HepG2 (cell line): ENCODE results near the gene ZCCHC4. TPM values are rescaled to one million over a fixed set of nuclear protein-coding genes. Genes with fewer than 3 reads are reported as not detected.

ENCODE experiments used
- ATAC-seq: fragments of 200-7000 bp; cut with Tn5 transposase; 3 replicates; pipeline ENCODE4 v1.9.1; 2020; ENCODE audit warnings: mild to moderate bottlenecking, moderate library complexity
- BruUV-seq: library from RNA; stranded (reverse); fragments of 400-500 nt; replicated peaks from 2 replicates; lab custom pipeline; 2021; lab: Mats Ljungman, UMichigan
- CTCF ChIA-PET: fragments of 300-600 bp; formaldehyde crosslinking; extraction: SDS; loops from one replicate; lab custom pipeline; 2021; ENCODE audit warnings: low total read pairs, inconsistent platforms, low intra/inter-chr PET ratio; lab: Yijun Ruan, JAX
- POLR2A ChIA-PET: fragments of 350-600 bp; sonication (Branson Sonifier 250); formaldehyde crosslinking; loops from one replicate; lab custom pipeline; 2020; ENCODE audit warnings: antibody characterized with exemption, inconsistent platforms; lab: Yijun Ruan, JAX
- DNase-seq: peaks from one replicate; pipeline ENCODE4 v3.0.0-alpha.2; 2015; ENCODE audit warnings: low spot score
- FAIRE-seq: peaks from 3 replicates; lab custom pipeline; 2011; peaks lifted over from hg19 to GRCh38; lab: Jason Lieb, UNC
- H2AFZ ChIP-seq: one replicate; pipeline ENCODE4 v1.6.1; 2011; ENCODE audit warnings: low read length, inconsistent platforms
- H3K27ac ChIP-seq: fragments of 300-600 bp; 3 replicates; pipeline ENCODE4 v1.8.0; 2011; ENCODE audit warnings: mixed run types, mild to moderate bottlenecking, mixed read lengths, low read length, inconsistent platforms; ENCODE audit not compliant: insufficient read depth; ENCODE audit errors: extremely low read length
- H3K27me3 ChIP-seq, 2 experiments: fragments of 200-600 bp in 1 of 2; 2 replicates in 1 of 2; 3 replicates in 1 of 2; pipeline versions ENCODE4 v1.6.0 to v1.8.0; 2011; ENCODE audit warnings: low read length in 2 of 2, mild to moderate bottlenecking in 2 of 2, moderate library complexity in 2 of 2, inconsistent platforms in 1 of 2; ENCODE audit not compliant: insufficient read depth in 2 of 2, control insufficient read depth in 1 of 2
- H3K36me3 ChIP-seq, 2 experiments: fragments of 200-600 bp in 1 of 2; replicated peaks in 1 of 2; 2 replicates in 1 of 2; 3 replicates in 1 of 2; pipeline versions ENCODE4 v1.5.1 to v1.8.0; 2011; ENCODE audit warnings: low read length in 2 of 2, inconsistent platforms in 1 of 2; ENCODE audit not compliant: insufficient read depth in 2 of 2, control insufficient read depth in 1 of 2
- H3K4me1 ChIP-seq: 2 replicates; pipeline ENCODE4 v1.5.1; 2012; ENCODE audit warnings: low read length, inconsistent platforms; ENCODE audit not compliant: insufficient read depth
- H3K4me2 ChIP-seq: 2 replicates; pipeline ENCODE4 v1.6.0; 2011; ENCODE audit warnings: low read depth, low read length, inconsistent platforms
- H3K4me3 ChIP-seq, 3 experiments: fragments of 200-600 bp in 1 of 3; sonication (generic), shearing (Covaris generic) in 1 of 3; replicated peaks in 1 of 3; 2 replicates each; pipeline ENCODE4 v1.5.1; 2011 to 2016; ENCODE audit warnings: low read length in 3 of 3, inconsistent platforms in 2 of 3, low read depth in 2 of 3, mild to moderate bottlenecking in 2 of 3, control low read depth in 1 of 3, mixed read lengths in 1 of 3; ENCODE audit not compliant: insufficient read depth in 1 of 3
- H3K79me2 ChIP-seq: one replicate; pipeline ENCODE4 v1.6.1; 2011; ENCODE audit warnings: low read length, inconsistent platforms; ENCODE audit not compliant: insufficient read depth
- H3K9ac ChIP-seq: 2 replicates; pipeline ENCODE4 v1.6.0; 2011; ENCODE audit warnings: mild to moderate bottlenecking, low read depth, low read length, inconsistent platforms; ENCODE audit not compliant: insufficient read depth
- H3K9me3 ChIP-seq: 2 replicates; pipeline ENCODE4 v1.5.1; 2012; ENCODE audit warnings: mild to moderate bottlenecking, low read length
- H4K20me1 ChIP-seq: 2 replicates; pipeline ENCODE4 v1.6.0; 2011; ENCODE audit warnings: inconsistent platforms, mild to moderate bottlenecking, low read length, moderate library complexity; ENCODE audit not compliant: insufficient read depth
- AGO2 ChIP-seq: fragments of 200-400 bp; formaldehyde crosslinking; optimal IDR thresholded peaks from 2 replicates; pipeline ENCODE3; 2017; ENCODE audit warnings: mild to moderate bottlenecking, low read depth, low read length, moderate library complexity
- ARID2 ChIP-seq: sonication (generic); formaldehyde crosslinking; IDR thresholded peaks from 2 replicates; pipeline ENCODE4 v1.8.1; 2022; ENCODE audit warnings: mild to moderate bottlenecking, missing genetic modification reagents, borderline replicate concordance
- ATF1 ChIP-seq: IDR thresholded peaks from 2 replicates; pipeline ENCODE4 v1.6.1; 2016; ENCODE audit warnings: mild to moderate bottlenecking, control low read depth
- CBFB ChIP-seq: sonication (generic); formaldehyde crosslinking; IDR thresholded peaks from 2 replicates; pipeline ENCODE4 v1.4.0; 2020; ENCODE audit warnings: missing genetic modification reagents
- EED ChIP-seq: sonication (generic); formaldehyde crosslinking; IDR thresholded peaks from 2 replicates; pipeline ENCODE4 v1.5.0; 2020; ENCODE audit warnings: mild to moderate bottlenecking, missing genetic modification reagents
- HOXA5 ChIP-seq: sonication (generic); formaldehyde crosslinking; IDR thresholded peaks from 2 replicates; pipeline ENCODE4 v1.4.0; 2020; ENCODE audit warnings: missing genetic modification reagents
- KAT2B ChIP-seq: fragments of 150-350 bp; IDR thresholded peaks from 2 replicates; pipeline ENCODE4 v1.6.1; 2014; ENCODE audit warnings: low read depth, low read length, borderline replicate concordance
- MED8 ChIP-seq: sonication (generic); formaldehyde crosslinking; IDR thresholded peaks from 2 replicates; pipeline ENCODE4 v1.8.1; 2023; ENCODE audit warnings: mild to moderate bottlenecking, missing genetic modification reagents; ENCODE audit not compliant: insufficient replicate concordance
- PHB2 ChIP-seq: fragments of 450-650 bp; IDR thresholded peaks from 2 replicates; pipeline ENCODE4 v1.6.1; 2018; ENCODE audit not compliant: partially characterized antibody
- ZFP36 ChIP-seq: fragments of 150-350 bp; IDR thresholded peaks from 2 replicates; pipeline ENCODE4 v1.6.1; 2018; ENCODE audit warnings: borderline replicate concordance, low read length, low read depth; ENCODE audit not compliant: partially characterized antibody
- ZNF180 ChIP-seq: sonication (generic); formaldehyde crosslinking; IDR thresholded peaks from 2 replicates; pipeline ENCODE4 v1.4.0; 2020; ENCODE audit warnings: low read depth, missing genetic modification reagents, borderline replicate concordance
- ZNF337 ChIP-seq: sonication (generic); formaldehyde crosslinking; IDR thresholded peaks from 2 replicates; pipeline ENCODE4 v1.5.1; 2020; ENCODE audit warnings: missing genetic modification reagents, low read depth, mild to moderate bottlenecking, borderline replicate concordance
- ZNF383 ChIP-seq: sonication (generic); formaldehyde crosslinking; IDR thresholded peaks from 2 replicates; pipeline ENCODE4 v1.4.0; 2020; ENCODE audit warnings: missing genetic modification reagents, mild to moderate bottlenecking, borderline replicate concordance
- ZNF468 ChIP-seq: sonication (generic); formaldehyde crosslinking; IDR thresholded peaks from 2 replicates; pipeline ENCODE4 v1.8.0; 2022; ENCODE audit warnings: mild to moderate bottlenecking, moderate library complexity, missing genetic modification reagents
- WGBS: methylation state at CpG from one replicate; pipeline ENCODE4 v1.1.6; 2017; ENCODE audit warnings: low lambda C conversion rate; 5-methylcytosine and 5-hydroxymethylcytosine counted together
- in situ Hi-C: cut with HindIII; loops from 2 replicates; pipeline ENCODE4 v1.10.0; 2017; ENCODE audit warnings: low pct_unique_long_range_greater_than_20kb; ENCODE audit not compliant: extremely low pct_ligation_motif_present
- intact Hi-C: fragments of 100-400 bp; cut with micrococcal nuclease; formaldehyde crosslinking; loops from one replicate; pipeline ENCODE4 v1.10.0; 2022; ENCODE audit not compliant: unreplicated experiment
- polyA plus RNA-seq, 8 experiments: library from polyadenylated mRNA; depleted of rRNA in 3 of 8; stranded (reverse) in 7 of 8; unstranded in 1 of 8; fragments of >200 nt; fragmentation: Illumina TruSeq in 4 of 8; extraction: Trizol in 4 of 8; gene quantifications; 2 replicates each; pipeline versions ENCODE4 v1.2.1 to v1.2.3, GENCODE V29; 2011 to 2016; ENCODE audit warnings: low read depth in 4 of 8, missing spikeins in 1 of 8, mixed read lengths in 1 of 8; ENCODE audit not compliant: insufficient read depth in 1 of 8
- total RNA-seq, 5 experiments: library from RNA; depleted of rRNA; stranded (reverse); fragments of >200 nt; fragmentation: Illumina TruSeq; extraction: Trizol; gene quantifications; 2 replicates each; pipeline ENCODE4 v1.2.3, GENCODE V29; 2016; ENCODE audit warnings: low read depth in 1 of 5
- TF ChIP-seq, protein P1 (sequence below): sonication (generic); formaldehyde crosslinking; IDR thresholded peaks from 2 replicates; pipeline ENCODE4 v1.5.0; 2020; ENCODE audit warnings: mild to moderate bottlenecking, low read depth, missing genetic modification reagents, borderline replicate concordance
- TF ChIP-seq, protein P2 (sequence below): sonication (generic); formaldehyde crosslinking; IDR thresholded peaks from 2 replicates; pipeline ENCODE4 v1.4.0; 2020; ENCODE audit warnings: mild to moderate bottlenecking, missing genetic modification reagents
- TF ChIP-seq, protein P3 (sequence below): sonication (generic); formaldehyde crosslinking; IDR thresholded peaks from 2 replicates; pipeline ENCODE4 v1.8.1; 2023; ENCODE audit warnings: mild to moderate bottlenecking, missing genetic modification reagents, borderline replicate concordance

The ZCCHC4 gene
- total and polyA plus RNA-seq, 2 of the 13 experiments (the other 11 are each of a cell fraction or from before 2014, with no cell fraction given), result 13.2 to 15.0 TPM

GRCh38 chr4:25321703-25322102, 9.1 kb downstream of the ZCCHC4 start:
- POLR2A ChIA-PET, result no interaction called here
- FAIRE-seq (no peak), DNase-seq (no peak)
- no peaks in the 10 kb centered on the region for H3K4me1 ChIP-seq
- WGBS, result 98% methylated on average over 3 of the region's 3 CpGs
- TF ChIP-seq MED8 (no peak), AGO2 (no peak), ATF1 (CRISPR knock-in tag) (no peak), ZNF468 (no peak), ARID2 (CRISPR knock-in tag) (no peak), EED (CRISPR knock-in tag) (no peak), KAT2B (no peak), HOXA5 (no peak), ZNF180 (CRISPR knock-in tag) (no peak), ZFP36 (no peak), CBFB (CRISPR knock-in tag) (no peak), PHB2 (no peak), ZNF383 (no peak), ZNF337 (CRISPR knock-in tag) (no peak)
- TF ChIP-seq, protein P1, sequence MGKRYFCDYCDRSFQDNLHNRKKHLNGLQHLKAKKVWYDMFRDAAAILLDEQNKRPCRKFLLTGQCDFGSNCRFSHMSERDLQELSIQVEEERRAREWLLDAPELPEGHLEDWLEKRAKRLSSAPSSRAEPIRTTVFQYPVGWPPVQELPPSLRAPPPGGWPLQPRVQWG (CRISPR knock-in tag), result no peak
- TF ChIP-seq, protein P2, sequence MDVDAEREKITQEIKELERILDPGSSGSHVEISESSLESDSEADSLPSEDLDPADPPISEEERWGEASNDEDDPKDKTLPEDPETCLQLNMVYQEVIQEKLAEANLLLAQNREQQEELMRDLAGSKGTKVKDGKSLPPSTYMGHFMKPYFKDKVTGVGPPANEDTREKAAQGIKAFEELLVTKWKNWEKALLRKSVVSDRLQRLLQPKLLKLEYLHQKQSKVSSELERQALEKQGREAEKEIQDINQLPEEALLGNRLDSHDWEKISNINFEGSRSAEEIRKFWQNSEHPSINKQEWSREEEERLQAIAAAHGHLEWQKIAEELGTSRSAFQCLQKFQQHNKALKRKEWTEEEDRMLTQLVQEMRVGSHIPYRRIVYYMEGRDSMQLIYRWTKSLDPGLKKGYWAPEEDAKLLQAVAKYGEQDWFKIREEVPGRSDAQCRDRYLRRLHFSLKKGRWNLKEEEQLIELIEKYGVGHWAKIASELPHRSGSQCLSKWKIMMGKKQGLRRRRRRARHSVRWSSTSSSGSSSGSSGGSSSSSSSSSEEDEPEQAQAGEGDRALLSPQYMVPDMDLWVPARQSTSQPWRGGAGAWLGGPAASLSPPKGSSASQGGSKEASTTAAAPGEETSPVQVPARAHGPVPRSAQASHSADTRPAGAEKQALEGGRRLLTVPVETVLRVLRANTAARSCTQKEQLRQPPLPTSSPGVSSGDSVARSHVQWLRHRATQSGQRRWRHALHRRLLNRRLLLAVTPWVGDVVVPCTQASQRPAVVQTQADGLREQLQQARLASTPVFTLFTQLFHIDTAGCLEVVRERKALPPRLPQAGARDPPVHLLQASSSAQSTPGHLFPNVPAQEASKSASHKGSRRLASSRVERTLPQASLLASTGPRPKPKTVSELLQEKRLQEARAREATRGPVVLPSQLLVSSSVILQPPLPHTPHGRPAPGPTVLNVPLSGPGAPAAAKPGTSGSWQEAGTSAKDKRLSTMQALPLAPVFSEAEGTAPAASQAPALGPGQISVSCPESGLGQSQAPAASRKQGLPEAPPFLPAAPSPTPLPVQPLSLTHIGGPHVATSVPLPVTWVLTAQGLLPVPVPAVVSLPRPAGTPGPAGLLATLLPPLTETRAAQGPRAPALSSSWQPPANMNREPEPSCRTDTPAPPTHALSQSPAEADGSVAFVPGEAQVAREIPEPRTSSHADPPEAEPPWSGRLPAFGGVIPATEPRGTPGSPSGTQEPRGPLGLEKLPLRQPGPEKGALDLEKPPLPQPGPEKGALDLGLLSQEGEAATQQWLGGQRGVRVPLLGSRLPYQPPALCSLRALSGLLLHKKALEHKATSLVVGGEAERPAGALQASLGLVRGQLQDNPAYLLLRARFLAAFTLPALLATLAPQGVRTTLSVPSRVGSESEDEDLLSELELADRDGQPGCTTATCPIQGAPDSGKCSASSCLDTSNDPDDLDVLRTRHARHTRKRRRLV (CRISPR knock-in tag), result no peak
- TF ChIP-seq, protein P3, sequence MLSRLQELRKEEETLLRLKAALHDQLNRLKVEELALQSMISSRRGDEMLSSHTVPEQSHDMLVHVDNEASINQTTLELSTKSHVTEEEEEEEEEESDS (CRISPR knock-in tag), result no peak
- TF ChIP-seq, all 625 proteins: peak for 0
- Histone ChIP-seq H3K79me2 (peaks cover 5% of the 10 kb centered on the region), H2AFZ (no peak overlapping the region), H3K27ac (no peak overlapping the region), H3K4me3 (no peak overlapping the region), H3K36me3 (peaks cover 3 to 32% of the 10 kb centered on the region in 2 experiments; a peak in 2 of 5 replicates), H4K20me1 (no peaks in the 10 kb centered on the region), H3K27me3 (no peaks in the 10 kb centered on the region), H3K4me2 (no peak overlapping the region), H3K9ac (no peak overlapping the region), H3K9me3 (no peaks in the 10 kb centered on the region)
- CTCF ChIA-PET, result no interaction called here
- intact Hi-C loops, result no loop called here
- in situ Hi-C loops, result no loop called here
- ATAC-seq, result no peak
- BruUV-seq, result no TSS peak
